ENCODE data around the gene CERCAM. TPM values are rescaled to one million over a fixed set of nuclear protein-coding genes. Genes with fewer than 3 reads are reported as not detected.
A peak's percentile ranks its signal among the peaks of the same experiment; 100 is the strongest.

The CERCAM gene
- total RNA-seq (2014; rRNA removed; shearing (Covaris generic)), result 15.5 and 24.1 TPM in 2 replicates

GRCh38 chr9:128420651-128421481, at the start of gene CERCAM:
CERCAM (plus strand) TSS chr9:128420857; CDS start chr9:128420878, 21 bp downstream.
- DNase-seq (ENCODE audit: low read depth), result peak; percentile 46

GRCh38 chr9:128371630-128372117, 49.0 kb upstream of the CERCAM start:
- no peak for DNase-seq (ENCODE audit: low read depth)

GRCh38 chr9:128372188-128372641, 48.4 kb upstream of the CERCAM start:
- DNase-seq (ENCODE audit: low read depth), result peak; percentile 76

GRCh38 chr9:128372784-128373183, 47.9 kb upstream of the CERCAM start:
- peak; percentile 67 for DNase-seq (ENCODE audit: low read depth)

GRCh38 chr9:128374221-128374675, 46.4 kb upstream of the CERCAM start:
- DNase-seq (ENCODE audit: low read depth), result no peak

GRCh38 chr9:128375865-128376264, 44.8 kb upstream of the CERCAM start:
- DNase-seq (ENCODE audit: low read depth), result no peak

GRCh38 chr9:128382261-128382660, 38.4 kb upstream of the CERCAM start:
- no peak for DNase-seq (ENCODE audit: low read depth)

- no peak for DNase-seq (ENCODE audit: low read depth)
These were observed 37.5 kb upstream of the CERCAM start for GRCh38 chr9:128383007-128383753.

- no peak for DNase-seq (ENCODE audit: low read depth)
These were observed 36.9 kb upstream of the CERCAM start for GRCh38 chr9:128383791-128384190.

GRCh38 chr9:128384801-128385495, 35.7 kb upstream of the CERCAM start:
- no peak for DNase-seq (ENCODE audit: low read depth)

GRCh38 chr9:128385496-128386460, 34.9 kb upstream of the CERCAM start:
- no peak for DNase-seq (ENCODE audit: low read depth)

- DNase-seq (ENCODE audit: low read depth), result no peak
These were observed 32.5 kb upstream of the CERCAM start for GRCh38 chr9:128388150-128388549.

- no peak for DNase-seq (ENCODE audit: low read depth)
These were observed 31.1 kb upstream of the CERCAM start for GRCh38 chr9:128389395-128390149.

- DNase-seq (ENCODE audit: low read depth), result no peak
These were observed 30.4 kb upstream of the CERCAM start for GRCh38 chr9:128390150-128390812.

GRCh38 chr9:128390813-128391711, 29.6 kb upstream of the CERCAM start:
- no peak for DNase-seq (ENCODE audit: low read depth)

- DNase-seq (ENCODE audit: low read depth), result no peak
These were observed 28.7 kb upstream of the CERCAM start for GRCh38 chr9:128391956-128392301.

- DNase-seq (ENCODE audit: low read depth), result no peak
These were observed 28.1 kb upstream of the CERCAM start for GRCh38 chr9:128392302-128393144.

Measured in M059J (cell line).